SK-N-SH (cell line): Measurements from ENCODE around the gene USP34.

ENCODE experiments used
- MXI1 ChIP-seq: IDR thresholded peaks from 2 replicates; pipeline ENCODE4 v1.6.1; 2012; ENCODE audit warnings: mild to moderate bottlenecking, low read depth, low read length, improper control_type of control experiment
- YY1 ChIP-seq: IDR thresholded peaks from 2 replicates; pipeline ENCODE4 v1.4.0; 2012; ENCODE audit warnings: low read depth, mild to moderate bottlenecking
- TF ChIP-seq, protein P1 (sequence below): fragments of 150-350 bp; IDR thresholded peaks from 2 replicates; pipeline ENCODE4 v1.6.1; 2016; ENCODE audit warnings: mild to moderate bottlenecking, low read depth, low read length

DNA sequence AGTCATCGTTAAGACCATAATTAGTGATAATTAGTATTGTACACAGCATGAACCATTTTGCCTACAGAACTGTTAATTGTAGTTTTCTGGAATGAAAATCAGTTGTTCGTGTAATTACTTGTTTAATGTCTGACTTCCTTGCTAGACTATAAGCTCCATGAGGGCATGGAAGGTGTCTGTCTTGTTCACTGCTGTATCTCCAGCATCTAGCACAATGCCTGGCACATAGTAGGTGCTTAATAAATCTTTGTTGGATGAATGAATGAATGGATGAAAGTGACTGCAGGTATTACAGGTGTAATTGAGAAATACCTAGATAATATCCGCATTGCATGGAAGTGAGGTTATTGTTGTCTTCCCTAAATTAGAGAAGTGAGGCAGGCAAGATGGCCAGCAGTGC, 287.1 kb downstream of the USP34 start:
- TF ChIP-seq, protein P1, sequence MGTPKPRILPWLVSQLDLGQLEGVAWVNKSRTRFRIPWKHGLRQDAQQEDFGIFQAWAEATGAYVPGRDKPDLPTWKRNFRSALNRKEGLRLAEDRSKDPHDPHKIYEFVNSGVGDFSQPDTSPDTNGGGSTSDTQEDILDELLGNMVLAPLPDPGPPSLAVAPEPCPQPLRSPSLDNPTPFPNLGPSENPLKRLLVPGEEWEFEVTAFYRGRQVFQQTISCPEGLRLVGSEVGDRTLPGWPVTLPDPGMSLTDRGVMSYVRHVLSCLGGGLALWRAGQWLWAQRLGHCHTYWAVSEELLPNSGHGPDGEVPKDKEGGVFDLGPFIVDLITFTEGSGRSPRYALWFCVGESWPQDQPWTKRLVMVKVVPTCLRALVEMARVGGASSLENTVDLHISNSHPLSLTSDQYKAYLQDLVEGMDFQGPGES = no peak
- TF ChIP-seq YY1 (no peak), MXI1 (no peak)
